Measurements from ENCODE around the gene VAMP5. TPM values are rescaled to one million over a fixed set of nuclear protein-coding genes. Genes with fewer than 3 reads are reported as not detected.
"Not testable (repeated sequence)": the region's sequence is repeated elsewhere in the genome, so short reads cannot be mapped to it uniquely, and the experiment has no call there.

Gene VAMP5
- total RNA-seq, 1 donor from 2014 or later, result 25.0 TPM

DNA sequence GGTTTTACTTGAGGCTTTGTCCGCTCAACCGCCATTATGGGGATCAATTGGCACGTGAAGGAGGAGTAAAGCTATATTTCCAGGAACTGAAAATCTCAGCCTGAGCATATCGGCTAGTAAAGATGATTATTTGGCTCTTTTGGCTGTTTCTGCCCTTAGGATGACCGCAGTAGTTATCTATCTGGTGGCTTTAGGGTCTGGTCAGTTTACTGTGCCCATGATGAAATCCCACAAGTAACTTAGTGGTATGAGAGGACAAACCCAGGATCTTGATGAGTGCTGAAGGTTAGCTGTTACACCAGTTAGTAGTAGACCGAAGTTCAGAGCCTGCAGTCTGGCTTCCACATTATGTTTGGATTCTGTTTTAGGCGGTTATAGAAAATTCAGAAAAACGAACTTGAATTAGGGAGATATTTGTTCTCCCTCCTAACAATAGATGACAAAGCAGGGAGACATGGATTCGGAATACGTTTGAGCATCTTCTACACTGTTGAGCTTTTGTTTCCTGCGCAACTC lies 44.0 kb upstream of the VAMP5 start:
- peak overlapping the region; percentile 89 for H3K4me3 ChIP-seq (ENCODE audit: low read depth, low read length)
- TF ChIP-seq, protein P1, sequence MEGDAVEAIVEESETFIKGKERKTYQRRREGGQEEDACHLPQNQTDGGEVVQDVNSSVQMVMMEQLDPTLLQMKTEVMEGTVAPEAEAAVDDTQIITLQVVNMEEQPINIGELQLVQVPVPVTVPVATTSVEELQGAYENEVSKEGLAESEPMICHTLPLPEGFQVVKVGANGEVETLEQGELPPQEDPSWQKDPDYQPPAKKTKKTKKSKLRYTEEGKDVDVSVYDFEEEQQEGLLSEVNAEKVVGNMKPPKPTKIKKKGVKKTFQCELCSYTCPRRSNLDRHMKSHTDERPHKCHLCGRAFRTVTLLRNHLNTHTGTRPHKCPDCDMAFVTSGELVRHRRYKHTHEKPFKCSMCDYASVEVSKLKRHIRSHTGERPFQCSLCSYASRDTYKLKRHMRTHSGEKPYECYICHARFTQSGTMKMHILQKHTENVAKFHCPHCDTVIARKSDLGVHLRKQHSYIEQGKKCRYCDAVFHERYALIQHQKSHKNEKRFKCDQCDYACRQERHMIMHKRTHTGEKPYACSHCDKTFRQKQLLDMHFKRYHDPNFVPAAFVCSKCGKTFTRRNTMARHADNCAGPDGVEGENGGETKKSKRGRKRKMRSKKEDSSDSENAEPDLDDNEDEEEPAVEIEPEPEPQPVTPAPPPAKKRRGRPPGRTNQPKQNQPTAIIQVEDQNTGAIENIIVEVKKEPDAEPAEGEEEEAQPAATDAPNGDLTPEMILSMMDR (conservative IDR thresholded peaks at IDR 0.05; ENCODE audit: low read depth, low read length), result no peak
- DNase-seq (ENCODE audit: low read depth), result no peak

GRCh38 chr2:85541262-85541661 lies 43.0 kb upstream of the VAMP5 start:
- DNase-seq (ENCODE audit: low read depth), result no peak
- TF ChIP-seq, protein P1 (conservative IDR thresholded peaks at IDR 0.05; ENCODE audit: low read depth, low read length), result no peak
- H3K4me3 ChIP-seq (ENCODE audit: low read depth, low read length), result peak overlapping the region; percentile 89

- DNase-seq (ENCODE audit: low read depth), result no peak
- TF ChIP-seq, protein P1 (conservative IDR thresholded peaks at IDR 0.05; ENCODE audit: low read depth, low read length), result no peak
- peak overlapping the region; percentile 89 for H3K4me3 ChIP-seq (ENCODE audit: low read depth, low read length)
Observed at GRCh38 chr2:85541753-85542457, 42.3 kb upstream of the VAMP5 start.

- H3K4me3 ChIP-seq (ENCODE audit: low read depth, low read length), result peak overlapping the region; percentile 89
- no peak for DNase-seq (ENCODE audit: low read depth)
- TF ChIP-seq, protein P1 (conservative IDR thresholded peaks at IDR 0.05; ENCODE audit: low read depth, low read length), result no peak
Observed at GRCh38 chr2:85542777-85543176, 41.5 kb upstream of the VAMP5 start.

DNA sequence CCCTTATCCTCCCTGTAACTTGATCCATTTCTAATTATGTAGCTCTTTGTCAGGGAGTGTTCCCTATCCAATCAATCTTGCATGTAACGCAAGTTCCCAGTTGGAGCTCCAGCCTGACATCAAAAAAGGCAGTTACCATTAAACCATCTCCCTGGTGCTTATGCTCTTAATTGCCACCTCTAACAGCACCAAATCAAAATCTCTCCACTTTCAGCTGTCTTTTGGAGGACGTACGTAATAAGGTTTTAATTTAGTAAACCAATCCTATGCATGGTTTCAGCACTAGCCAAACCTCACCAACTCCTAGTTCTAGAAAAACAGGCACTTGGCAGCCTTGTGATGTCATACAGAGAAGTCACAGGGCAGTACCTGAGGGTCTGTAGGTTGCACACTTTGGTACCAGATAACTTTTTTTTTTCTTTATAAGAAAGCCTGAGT lies 40.0 kb upstream of the VAMP5 start:
- not testable (repeated sequence) for H3K4me3 ChIP-seq (ENCODE audit: low read depth, low read length); DNase-seq (ENCODE audit: low read depth)

- H3K4me3 ChIP-seq (ENCODE audit: low read depth, low read length); DNase-seq (ENCODE audit: low read depth): not testable (repeated sequence)
Observed at GRCh38 chr2:85544915-85545779, 39.1 kb upstream of the VAMP5 start.

GRCh38 chr2:85545780-85546240 lies 38.4 kb upstream of the VAMP5 start:
- TF ChIP-seq, protein P1 (conservative IDR thresholded peaks at IDR 0.05; ENCODE audit: low read depth, low read length), result no peak
- no peak for DNase-seq (ENCODE audit: low read depth)
- H3K4me3 ChIP-seq (ENCODE audit: low read depth, low read length), result no peak overlapping the region
